ENCODE measurements around the gene CADPS2.
"Not testable (repeated sequence)": the region's sequence is repeated elsewhere in the genome, so short reads cannot be mapped to it uniquely, and the experiment has no call there.

The CADPS2 gene

DNA sequence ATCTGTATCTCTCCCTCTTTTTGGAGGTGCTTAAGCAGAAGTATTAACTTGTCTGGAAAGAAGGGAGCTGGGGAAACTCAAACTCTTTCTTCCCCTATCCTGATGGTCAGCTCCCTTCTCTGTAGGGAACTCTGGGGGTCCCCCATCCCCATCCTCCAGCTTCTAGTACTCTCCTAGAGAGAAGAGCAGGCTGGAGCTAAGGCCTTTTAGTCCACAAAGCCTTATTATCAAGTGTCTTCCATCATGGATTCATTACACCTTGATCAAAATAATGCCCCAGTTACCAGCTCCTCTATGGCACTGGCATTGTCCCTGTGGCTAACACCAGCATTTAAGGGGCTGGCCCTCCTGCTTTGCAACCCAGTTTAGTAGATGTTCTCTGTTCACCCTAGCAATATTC, 35.7 kb downstream of the CADPS2 start:
- no peak for DNase-seq (ENCODE audit: extremely low read depth in 1 of 2, low read depth in 1 of 2)

DNA sequence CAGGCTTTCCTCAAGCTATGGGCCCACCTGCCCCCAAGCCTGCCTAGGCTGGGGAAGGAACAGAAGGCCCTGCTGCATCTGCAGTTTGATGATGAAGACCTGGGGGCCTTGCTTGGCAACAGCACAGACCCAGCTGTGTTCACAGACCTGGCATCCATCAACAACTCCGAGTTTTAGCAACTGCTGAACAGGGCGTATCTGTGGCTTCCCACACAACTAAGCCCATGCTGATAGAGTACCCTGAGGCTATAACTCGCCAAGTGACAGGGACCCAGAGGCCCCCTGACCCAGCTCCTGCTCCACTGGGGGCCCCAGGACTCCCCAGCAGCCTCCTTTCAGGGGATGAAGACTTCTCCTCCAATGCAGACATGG, 36.3 kb downstream of the CADPS2 start:
- DNase-seq (ENCODE audit: extremely low read depth in 1 of 2, low read depth in 1 of 2): no peak

DNA sequence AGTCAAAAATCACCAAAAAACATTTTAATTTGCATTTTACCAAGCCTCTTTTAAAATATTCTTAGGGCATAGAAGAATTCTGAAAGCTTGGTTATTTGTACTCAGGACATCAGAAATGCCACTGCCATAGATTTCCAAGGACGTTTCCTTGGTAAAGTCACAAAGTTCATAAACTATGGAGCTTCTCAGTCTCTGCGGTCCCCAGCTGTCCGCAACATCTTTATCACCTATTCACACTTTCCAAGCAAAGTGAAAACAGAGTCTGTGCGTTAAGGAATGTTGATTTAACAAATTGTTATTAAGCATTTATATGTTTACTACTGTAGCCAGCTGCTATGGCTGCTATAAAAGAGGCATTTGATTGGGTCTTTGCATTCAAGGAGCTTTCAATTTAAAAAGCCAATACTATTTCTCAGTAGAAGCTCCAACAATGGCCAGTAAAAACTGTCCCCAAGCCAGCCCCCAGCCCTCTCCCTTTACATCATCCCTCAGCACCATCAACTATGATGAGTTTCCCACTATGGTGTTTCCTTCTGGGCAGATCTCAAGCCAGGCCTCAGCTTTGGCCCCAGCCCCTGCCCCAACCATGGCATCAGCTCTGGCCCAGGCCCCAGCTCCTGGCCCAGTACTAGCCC, 36.8 kb downstream of the CADPS2 start:
- DNase-seq (ENCODE audit: extremely low read depth in 1 of 2, low read depth in 1 of 2): no peak

DNA sequence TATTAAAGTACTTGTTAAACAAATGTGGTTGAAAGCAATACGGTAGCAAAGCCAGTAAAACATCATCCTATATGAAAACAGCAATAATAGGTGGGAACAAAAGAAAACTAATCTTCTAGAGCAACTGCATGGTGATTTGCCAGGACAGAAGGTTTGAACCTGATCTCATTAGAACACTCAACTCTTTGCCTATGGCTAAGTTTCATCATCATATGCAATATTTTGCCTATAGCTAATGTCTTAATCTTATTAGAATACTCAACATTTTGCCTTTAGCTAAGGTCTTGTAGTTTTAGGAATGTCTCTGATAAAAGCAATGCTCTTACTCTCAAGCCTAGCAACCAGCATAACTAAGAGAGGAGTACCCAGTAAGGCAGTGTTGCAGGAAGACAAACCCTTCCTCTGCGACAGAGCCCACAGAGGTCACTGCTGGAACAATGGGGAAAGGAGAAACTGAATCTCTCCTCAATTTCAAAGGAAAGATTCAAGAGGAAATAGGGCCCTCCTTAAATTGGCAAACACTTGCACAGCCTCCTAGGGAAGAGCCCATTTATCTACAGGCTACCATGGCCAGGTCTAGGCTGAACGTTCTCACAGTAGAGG, 38.3 kb downstream of the CADPS2 start:
- DNase-seq (ENCODE audit: extremely low read depth in 1 of 2, low read depth in 1 of 2): no peak

DNA sequence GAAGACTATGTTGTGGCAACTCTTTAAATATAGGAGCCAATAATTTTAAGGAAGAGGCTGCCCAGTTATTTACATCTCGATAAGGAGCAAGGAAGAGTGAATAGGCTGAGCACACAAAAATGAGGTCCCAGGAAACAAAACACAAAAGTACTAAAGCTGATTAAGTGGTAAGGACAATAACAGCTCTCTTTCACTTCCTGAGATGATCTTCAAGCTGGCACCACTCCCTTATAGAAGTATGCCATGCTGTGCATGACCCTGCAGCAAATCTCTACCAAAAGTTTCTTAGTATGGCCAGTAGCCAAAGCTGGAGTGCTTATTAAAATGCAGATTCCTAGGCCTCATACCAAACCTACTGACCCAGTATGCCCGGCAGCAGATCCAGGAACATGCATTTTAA, 39.7 kb downstream of the CADPS2 start:
- no peak for DNase-seq (ENCODE audit: extremely low read depth in 1 of 2, low read depth in 1 of 2)

DNA sequence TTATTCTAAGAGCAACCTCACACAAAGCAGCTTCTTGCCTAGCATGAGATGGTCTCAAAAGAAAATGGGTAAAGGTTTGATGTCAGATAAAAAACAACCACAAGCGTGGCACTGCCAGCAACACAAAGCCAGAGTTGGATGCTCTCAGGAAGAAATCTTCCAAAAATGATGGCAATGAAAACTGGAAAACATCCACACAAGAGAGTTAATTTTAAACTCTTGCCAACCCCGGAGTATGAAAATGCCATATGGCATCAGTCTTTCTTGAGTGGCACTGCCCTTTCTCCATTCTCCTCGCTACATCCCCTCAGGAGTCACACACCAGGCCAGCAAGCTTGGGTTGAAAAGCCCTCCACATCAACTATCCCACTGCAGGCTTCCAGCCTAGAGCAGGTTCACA, 41.0 kb downstream of the CADPS2 start:
- no peak for DNase-seq (ENCODE audit: extremely low read depth in 1 of 2, low read depth in 1 of 2)

DNA sequence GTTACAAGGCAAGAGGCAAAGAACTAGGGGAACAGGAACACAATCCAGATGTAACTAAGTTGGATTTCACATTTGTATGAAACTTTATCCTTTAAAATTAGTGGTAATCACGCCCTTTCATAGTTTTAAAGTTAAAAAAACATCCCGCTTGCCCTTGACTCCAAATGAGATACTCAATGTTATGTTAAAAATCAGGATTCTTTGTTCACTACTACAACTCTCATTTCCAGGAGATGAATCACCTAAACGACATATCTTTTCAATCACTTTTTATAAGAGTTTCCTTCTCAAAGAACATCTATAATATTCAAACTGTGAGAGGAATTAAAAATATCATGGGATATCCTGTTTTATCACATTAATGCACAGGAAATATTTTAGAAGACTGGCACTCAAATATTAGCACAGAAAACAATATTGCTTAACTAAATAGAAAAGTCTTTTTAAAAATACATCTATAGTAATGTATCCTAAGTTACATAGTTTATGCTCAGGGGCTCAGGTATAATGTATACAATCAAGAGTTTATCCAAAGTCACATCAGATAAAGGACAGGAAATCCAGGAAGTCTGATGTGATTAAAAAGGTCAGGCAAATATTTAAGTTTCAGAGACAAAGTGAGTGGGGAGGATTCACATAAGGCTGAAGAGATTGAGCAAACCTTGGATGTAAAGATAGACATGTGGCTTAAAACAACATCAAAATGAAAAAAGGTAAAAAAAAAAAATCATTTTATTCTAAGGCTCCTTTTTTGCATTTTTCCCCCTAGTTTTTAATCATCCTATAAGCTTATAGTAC, 41.9 kb downstream of the CADPS2 start:
- no peak for DNase-seq (ENCODE audit: extremely low read depth in 1 of 2, low read depth in 1 of 2)

DNA sequence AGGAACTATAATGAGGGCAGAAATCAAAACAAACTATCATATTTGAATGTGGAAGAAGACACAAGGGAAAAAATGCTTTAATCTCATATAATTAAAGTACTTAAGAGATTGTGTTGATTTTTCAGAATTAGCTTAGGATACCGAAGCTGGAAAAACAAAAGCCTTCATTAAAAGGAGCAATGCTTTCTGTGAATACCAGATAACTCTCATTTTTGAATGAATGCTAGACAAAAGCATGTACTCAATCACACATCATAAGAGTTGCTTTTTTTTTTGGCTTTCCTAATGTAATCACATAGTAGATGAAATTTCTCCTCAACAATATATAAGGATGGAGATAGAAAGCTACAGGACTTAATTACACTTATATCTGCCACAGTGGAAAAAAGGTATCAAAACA, 43.3 kb downstream of the CADPS2 start:
- no peak for DNase-seq (ENCODE audit: extremely low read depth in 1 of 2, low read depth in 1 of 2)

DNA sequence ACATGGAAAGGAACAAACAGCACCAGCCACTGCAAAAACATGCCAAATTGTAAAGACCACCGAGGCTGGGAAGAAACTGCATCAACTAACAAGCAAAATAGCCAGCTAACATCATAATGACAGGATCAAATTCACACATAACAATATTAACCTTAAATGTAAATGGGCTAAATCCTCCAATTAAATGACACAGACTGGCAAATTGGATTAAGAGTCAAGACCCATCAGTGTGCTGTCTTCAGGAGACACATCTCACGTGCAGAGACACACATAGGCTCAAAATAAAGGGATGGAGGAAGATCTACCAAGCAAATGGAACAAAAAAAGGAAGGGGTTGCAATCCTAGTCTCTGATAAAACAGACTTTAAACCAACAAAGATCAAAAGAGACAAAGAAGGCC, 50.0 kb downstream of the CADPS2 start:
- DNase-seq (ENCODE audit: extremely low read depth in 1 of 2, low read depth in 1 of 2): not testable (repeated sequence)

DNA sequence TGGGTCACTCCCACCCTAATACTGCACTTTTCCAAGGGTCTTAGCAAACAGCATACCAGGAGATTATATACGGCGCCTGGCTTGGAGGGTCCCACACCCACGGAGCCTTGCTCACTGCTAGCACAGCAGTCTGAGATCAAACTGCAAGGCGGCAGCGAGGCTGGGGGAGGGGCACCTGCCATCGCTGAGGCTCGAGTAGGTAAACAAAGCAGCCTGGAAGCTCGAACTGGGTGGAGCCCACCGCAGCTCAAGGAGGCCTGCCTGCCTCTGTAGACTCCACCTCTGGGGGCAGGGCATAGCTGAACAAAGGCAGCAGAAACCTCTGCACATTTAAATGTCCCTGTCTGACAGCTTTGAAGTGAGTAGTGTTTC, 51.7 kb downstream of the CADPS2 start:
- not testable (repeated sequence) for DNase-seq (ENCODE audit: extremely low read depth in 1 of 2, low read depth in 1 of 2)

DNA sequence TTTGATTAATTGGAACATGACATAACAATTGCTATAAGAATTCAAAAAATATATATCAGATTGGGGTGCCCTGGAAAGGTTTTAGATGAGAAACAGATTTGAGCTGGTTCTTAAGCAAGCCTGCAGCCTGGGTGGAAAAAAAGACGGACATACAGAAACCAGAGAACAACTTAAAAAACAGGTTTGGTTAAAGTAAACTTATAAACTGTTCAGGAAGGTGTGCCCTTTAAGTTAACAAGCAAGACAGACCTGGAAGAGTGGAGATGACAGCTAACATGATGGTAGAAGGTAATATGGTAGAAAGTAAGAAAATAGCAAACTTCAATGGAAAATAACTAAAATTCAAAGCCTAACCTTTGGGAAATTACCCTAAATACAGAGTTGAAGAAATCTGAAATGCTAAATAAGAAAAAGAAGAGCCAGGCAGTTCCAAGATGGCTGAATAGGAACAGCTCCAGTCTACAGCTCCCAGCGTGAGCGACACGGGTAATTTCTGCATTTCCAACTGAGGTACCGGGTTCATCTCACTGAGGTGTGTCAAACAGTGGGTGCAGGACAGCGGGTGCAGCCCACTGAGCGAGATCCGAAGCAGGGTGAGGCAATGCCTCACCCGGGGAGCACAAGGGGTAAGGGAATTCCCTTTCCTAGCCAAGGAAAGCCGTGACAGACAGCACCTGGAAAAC, 52.2 kb downstream of the CADPS2 start:
- no peak for DNase-seq (ENCODE audit: extremely low read depth in 1 of 2, low read depth in 1 of 2)

DNA sequence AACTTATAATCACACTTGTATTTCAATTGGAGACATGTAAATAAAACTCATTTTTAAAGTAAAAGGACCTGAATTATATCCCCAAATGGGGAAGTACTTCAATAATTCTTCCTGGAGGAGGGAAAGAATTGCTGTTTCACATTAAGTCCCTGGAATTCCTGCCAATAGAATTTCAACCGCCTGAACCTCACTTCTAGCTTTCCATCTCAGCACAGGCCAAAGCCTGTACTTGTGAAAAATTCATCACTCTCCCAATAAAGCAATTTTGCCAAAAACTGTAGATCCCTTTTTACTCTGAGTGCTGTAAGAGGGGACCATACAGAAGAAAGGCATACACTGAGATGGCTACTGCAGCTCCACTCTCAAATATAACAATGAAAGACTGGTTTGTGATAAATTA, 54.8 kb downstream of the CADPS2 start:
- DNase-seq (ENCODE audit: extremely low read depth in 1 of 2, low read depth in 1 of 2): no peak

DNA sequence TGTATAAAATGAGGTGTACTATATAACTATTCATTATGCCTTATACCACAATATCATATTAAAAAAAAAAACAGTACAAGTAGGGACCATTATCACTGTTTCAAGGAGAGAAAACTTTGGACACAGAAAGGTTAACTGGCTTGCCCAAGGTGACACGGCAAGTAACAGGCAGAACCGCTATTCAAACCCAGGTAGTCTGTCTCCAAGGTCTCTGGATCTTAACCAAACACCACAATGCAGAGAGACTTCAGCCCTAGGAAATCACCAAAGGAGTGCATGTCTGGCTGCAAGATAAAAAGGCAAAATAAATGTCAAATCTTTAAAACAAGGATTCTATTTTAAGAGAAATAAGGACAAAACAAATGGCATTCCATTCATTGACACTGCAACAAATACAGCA, 56.3 kb downstream of the CADPS2 start:
- no peak for DNase-seq (ENCODE audit: extremely low read depth in 1 of 2, low read depth in 1 of 2)

DNA sequence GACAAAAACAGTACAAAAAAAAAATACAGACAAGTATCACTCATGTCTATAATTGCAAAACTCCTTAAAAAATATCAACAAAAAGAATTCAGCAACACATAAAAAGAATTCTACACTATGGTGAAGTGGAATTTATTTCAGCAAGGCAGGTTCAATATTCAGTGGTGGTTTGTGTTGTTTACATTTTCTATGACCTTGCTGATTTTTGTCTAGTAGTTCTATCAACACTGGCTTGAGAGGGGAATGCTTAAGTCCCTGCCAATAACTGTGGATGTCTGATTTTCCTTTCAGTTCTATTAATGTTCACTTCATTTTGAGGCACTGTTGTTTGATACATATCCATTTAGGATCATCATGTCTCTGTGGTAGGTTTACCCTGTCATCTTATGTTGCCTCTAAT, 58.5 kb downstream of the CADPS2 start:
- no peak for DNase-seq (ENCODE audit: extremely low read depth in 1 of 2, low read depth in 1 of 2)

DNA sequence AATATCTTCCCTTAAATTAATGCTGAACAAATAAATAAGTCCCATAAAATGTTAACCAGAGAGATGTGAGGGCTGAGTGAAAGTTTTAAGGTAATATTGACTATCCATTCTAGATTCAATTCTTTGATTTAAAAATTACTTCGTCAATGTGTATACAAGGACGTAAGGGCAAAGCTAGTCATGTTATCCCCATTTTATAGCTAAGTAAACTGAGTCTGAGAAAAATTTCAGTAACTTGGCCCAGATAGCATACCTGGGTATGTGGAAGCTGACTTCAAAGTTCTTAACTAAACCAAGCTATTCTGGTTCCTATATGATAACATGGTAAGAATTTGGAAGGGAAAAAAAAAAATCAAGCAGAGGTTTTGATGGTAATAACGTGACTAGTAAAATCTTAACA, 72.4 kb downstream of the CADPS2 start:
- DNase-seq (ENCODE audit: extremely low read depth in 1 of 2, low read depth in 1 of 2): no peak

DNA sequence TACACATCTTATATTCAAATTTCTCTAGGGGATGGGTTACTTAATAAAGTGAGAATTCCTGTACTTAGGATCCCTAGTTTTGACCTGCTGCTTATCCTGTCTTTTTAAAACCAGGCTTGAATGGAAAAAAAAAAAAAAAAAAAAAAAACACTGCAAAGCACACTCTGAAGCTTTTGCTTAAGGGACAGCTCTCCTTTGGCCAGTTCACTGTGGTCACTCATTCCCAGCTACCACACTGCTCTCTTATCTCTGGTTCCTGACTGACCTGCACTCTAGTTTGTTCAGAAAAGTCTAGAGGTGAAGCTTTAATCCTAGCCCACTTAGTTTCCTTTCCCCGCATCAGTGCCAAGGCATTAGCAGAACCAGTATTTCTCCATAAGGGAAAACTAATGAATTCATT, 82.4 kb downstream of the CADPS2 start:
- no peak for DNase-seq (ENCODE audit: extremely low read depth in 1 of 2, low read depth in 1 of 2)

DNA sequence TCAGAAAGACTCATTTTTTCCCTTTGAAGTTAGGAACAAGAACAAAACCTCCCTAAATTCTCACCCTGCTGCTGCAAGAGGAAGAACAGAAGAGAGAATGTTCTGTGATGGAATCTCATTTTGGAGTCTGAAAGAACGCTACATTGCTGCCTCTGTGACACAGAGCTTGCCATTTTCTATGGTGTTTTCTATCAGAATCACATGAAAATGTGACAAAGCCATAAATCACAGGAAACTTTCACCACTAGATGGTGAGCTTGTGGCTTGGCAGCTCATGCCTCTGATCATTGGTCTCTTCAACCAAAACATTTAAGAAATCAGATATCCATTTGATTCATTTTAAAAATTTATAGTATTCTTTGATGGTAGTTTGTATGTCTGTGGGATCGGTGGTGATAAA, 82.9 kb downstream of the CADPS2 start:
- no peak for DNase-seq (ENCODE audit: extremely low read depth in 1 of 2, low read depth in 1 of 2)

DNA sequence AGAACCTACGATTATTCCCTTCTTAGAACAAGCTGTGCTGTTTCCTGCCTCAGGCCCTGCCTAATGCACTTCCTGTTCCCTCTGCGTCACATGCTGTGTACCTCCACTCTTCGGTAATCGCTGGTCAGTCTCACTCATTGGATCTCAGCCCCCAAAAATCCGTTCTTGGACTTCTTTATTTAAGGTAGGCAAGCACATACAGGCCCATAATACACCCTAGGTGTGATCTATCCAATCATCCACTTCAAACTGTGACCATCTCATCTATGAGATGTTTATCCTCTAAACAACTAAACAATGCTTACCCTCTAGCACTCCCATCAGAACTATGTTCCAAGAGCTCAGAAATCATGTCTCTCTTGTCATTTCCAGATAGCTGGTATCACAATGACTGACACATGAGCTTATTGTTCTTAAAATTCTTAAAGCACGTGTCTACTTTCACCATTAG, 83.9 kb downstream of the CADPS2 start:
- DNase-seq (ENCODE audit: extremely low read depth in 1 of 2, low read depth in 1 of 2): no peak

DNA sequence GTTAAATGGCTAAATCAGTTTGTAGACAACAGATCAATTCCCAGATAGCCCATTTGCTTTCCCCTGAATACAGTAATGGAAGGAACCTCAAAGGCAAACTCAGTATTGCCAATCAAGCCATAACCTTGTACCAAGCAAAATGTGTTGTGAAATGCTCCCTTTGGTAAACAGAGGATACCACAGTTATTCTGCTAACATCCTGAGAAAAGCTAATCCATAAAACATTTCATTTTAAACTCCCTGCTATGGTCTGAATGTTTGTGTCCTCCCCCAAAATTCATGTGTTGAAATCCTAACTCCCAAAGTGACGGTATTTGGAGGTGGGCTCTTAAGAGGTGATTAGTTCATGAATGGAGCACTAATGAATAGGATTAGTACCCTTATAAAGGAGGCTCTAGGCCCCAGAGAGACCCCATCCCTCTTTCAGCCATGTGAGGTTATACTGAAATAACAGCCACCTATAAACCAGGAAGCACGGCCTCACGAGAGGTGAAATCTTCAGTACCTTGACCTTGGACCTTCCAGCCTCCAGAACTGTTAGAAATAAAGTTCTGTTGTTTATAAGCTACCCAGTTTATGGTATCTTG, 94.2 kb downstream of the CADPS2 start:
- DNase-seq (ENCODE audit: extremely low read depth in 1 of 2, low read depth in 1 of 2): no peak

DNA sequence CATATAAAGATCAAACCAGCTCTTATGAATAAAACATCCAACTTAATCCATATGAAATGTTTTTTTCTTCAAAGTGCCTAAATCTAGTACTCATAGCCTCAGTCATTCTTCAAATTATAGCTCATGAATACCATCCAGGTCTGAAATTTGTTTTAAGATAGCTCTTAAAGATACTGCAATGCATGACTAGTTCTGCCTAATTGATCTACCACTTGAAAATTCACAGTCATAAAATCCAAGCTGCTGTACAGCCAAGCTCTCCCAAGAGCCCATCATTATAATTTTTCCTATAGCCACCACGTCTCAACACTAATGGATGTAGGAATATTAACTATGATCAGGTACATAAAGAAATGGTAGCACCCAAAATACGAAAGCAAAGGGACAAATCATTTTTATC, 95.7 kb downstream of the CADPS2 start:
- DNase-seq (ENCODE audit: extremely low read depth in 1 of 2, low read depth in 1 of 2): no peak

DNA sequence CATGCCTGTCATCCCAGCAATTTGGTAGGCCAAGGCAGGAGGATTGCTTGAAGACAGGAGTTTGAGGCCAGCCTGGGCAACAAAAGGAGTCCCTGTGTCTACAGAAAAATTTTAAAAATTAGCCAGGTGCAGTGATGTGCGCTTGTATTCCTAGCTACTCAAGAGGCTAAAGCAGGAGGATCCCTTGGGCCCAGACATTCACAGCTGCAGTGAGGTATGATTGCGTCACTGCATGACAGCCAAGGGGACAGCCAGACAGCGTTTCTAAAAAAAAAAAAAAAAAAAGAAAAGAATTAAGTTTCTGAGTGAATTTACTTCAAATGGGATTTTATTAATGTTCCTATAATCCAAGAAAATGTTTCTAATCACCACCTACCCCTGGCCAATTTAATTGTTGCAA, 96.1 kb downstream of the CADPS2 start:
- no peak for DNase-seq (ENCODE audit: extremely low read depth in 1 of 2, low read depth in 1 of 2)

Measured in activated CD8-positive, alpha-beta memory T cell treated with anti-CD3 and anti-CD28 coated beads for 1 hour (primary cell).